ENCODE results near the gene ZNF559.
A peak's percentile ranks its signal among the peaks of the same experiment; 100 is the strongest.
"Not testable (repeated sequence)": the region's sequence is repeated elsewhere in the genome, so short reads cannot be mapped to it uniquely, and the experiment has no call there.

The ZNF559 gene

GRCh38 chr19:9323919-9324583 lies at the start of gene ZNF559:
Gene ZNF559 (plus strand): TSS chr19:9324179. CDS start chr19:9338550, 14,371 bp downstream.
- peak; percentile 93 for DNase-seq

GRCh38 chr19:9283485-9283884 lies 40.5 kb upstream of the ZNF559 start:
- not testable (repeated sequence) for DNase-seq

- no peak for DNase-seq
Observed at GRCh38 chr19:9289231-9289884, 34.6 kb upstream of the ZNF559 start.

GRCh38 chr19:9295411-9295849 lies 28.5 kb upstream of the ZNF559 start:
- DNase-seq = no peak

GRCh38 chr19:9296336-9296735 lies 27.6 kb upstream of the ZNF559 start:
- no peak for DNase-seq

GRCh38 chr19:9306443-9306842 lies 17.5 kb upstream of the ZNF559 start:
- DNase-seq = no peak

GRCh38 chr19:9308091-9308770 lies 15.7 kb upstream of the ZNF559 start:
- no peak for DNase-seq

GRCh38 chr19:9309139-9309973 lies 14.6 kb upstream of the ZNF559 start, which contains the start of gene ZNF699:
Gene ZNF699 (minus strand): TSS chr19:9309838. CDS start chr19:9305119, 4,719 bp downstream.
- peak; percentile 97 for DNase-seq

GRCh38 chr19:9309974-9310446 lies 14.0 kb upstream of the ZNF559 start:
- DNase-seq = peak; percentile 97

- DNase-seq = no peak
Observed at GRCh38 chr19:9313756-9314155, 10.2 kb upstream of the ZNF559 start.

GRCh38 chr19:9321338-9321737 lies 2.6 kb upstream of the ZNF559 start:
- no peak for DNase-seq

GRCh38 chr19:9321756-9322155 lies 2.2 kb upstream of the ZNF559 start:
- not testable (repeated sequence) for DNase-seq

GRCh38 chr19:9322201-9322600 lies 1.8 kb upstream of the ZNF559 start:
- not testable (repeated sequence) for DNase-seq

- peak; percentile 87 for DNase-seq
Observed at GRCh38 chr19:9323557-9323918, 441 bp upstream of the ZNF559 start.

GRCh38 chr19:9324584-9324962 lies 594 bp downstream of the ZNF559 start:
- no peak for DNase-seq

GRCh38 chr19:9329999-9330398 lies 6.0 kb downstream of the ZNF559 start:
- no peak for DNase-seq

- DNase-seq = no peak
Observed at GRCh38 chr19:9342610-9343304, 18.8 kb downstream of the ZNF559 start.

GRCh38 chr19:9345005-9345404 lies 21.0 kb downstream of the ZNF559 start:
- no peak for DNase-seq

- no peak for DNase-seq
Observed at GRCh38 chr19:9348253-9348652, 24.3 kb downstream of the ZNF559 start.

GRCh38 chr19:9348671-9349070 lies 24.7 kb downstream of the ZNF559 start:
- no peak for DNase-seq

GRCh38 chr19:9352505-9352904 lies 28.5 kb downstream of the ZNF559 start:
- DNase-seq = no peak

GRCh38 chr19:9353011-9353410 lies 29.0 kb downstream of the ZNF559 start:
- no peak for DNase-seq
